HG03558 (cell line): Measurements from ENCODE around the gene HCAR2.
A peak's percentile ranks its signal among the peaks of the same experiment; 100 is the strongest.
"Not testable (repeated sequence)": the region's sequence is repeated elsewhere in the genome, so short reads cannot be mapped to it uniquely, and the experiment has no call there.

ENCODE experiments used
- ATAC-seq: cut with Tn5 transposase; IDR thresholded peaks from one replicate; pipeline ENCODE4 v1.9.1; 2021; ENCODE audit warnings: moderate number of reproducible peaks; ENCODE audit not compliant: unreplicated experiment; ENCODE audit errors: extremely low read depth

The HCAR2 gene

DNA sequence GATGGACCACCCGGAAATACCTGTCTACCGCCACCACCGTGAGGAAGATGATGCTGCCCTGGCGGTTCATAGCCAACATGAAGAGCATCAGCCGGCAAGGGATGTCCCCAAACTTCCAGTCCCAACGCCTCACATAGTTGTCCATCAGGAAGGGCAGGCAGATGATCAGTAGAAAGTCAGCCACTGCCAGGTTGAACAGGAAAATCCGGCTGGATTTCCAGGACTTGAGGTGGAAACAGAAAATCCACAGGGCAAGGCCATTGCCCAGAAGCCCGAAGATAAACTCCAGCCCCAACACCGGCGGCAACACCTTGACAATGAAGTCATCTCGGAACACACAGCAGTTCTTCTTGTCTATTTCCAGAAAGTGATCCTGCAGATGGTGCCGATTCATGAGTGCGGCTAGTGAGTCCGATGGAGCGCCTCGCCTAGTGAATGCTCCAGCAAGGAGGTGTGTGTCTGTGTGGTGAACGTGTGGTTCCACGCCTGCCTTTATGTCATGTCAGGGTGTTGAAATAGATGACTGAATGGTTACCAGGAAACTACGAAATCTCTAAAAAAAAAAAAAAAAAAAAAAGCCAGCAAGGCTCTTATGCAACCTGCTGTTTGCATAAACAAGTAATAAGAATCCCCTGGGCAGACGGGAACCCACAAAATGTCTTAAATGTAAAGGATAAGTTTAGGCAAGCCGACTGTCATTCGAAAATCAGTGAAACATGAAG is at the start of gene HCAR2:
TSS of gene HCAR2 (minus strand) at position 468 of the 722 bp plus-strand sequence. CDS start at position 394, 74 bp downstream.
- ATAC-seq, result not testable (repeated sequence)

GRCh38 chr12:122752464-122753318 is 49.5 kb upstream of the HCAR2 start, which contains the start of gene DENR:
Gene DENR (plus strand): TSS chr12:122752824. CDS start chr12:122753702, 878 bp downstream.
- ATAC-seq, result peak; percentile 85

GRCh38 chr12:122750781-122751515 is 47.8 kb upstream of the HCAR2 start:
- ATAC-seq, result not testable (repeated sequence)

- ATAC-seq, result no peak
Observed at GRCh38 chr12:122749569-122750332, 46.6 kb upstream of the HCAR2 start.

GRCh38 chr12:122747224-122748135 is 44.3 kb upstream of the HCAR2 start:
- ATAC-seq, result no peak

DNA sequence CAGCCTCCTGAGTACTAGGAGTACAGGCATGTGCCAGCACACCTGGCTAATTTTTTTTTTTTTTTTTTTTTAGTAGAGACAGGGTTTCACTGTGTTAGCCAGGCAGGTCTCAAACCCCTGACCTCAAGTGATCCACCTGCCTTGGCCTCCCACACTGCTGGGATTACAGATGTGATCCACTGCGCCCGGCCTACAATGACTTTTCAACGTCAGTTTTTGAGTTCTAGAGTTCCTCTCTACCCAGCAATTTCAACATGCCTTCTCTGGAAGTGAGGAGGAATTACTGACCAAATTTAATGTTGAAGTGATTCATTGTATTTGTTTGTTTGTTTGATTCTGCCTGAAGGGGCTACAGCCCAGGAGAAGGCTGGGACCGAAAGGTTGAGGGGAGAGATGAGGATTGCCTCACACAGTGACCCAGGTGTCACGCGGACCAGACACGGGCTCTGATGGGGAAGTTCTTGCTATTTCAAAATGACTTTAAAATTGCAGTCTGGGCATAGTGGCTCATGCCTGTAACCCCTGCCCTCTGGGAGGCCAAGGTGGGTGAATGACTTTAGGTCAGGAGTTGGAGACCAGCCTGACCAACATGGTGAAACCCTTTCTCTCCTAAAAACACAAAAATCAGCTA is 40.9 kb upstream of the HCAR2 start:
- no peak for ATAC-seq

GRCh38 chr12:122740351-122740750 is 37.2 kb upstream of the HCAR2 start:
- no peak for ATAC-seq

- no peak for ATAC-seq
Observed at GRCh38 chr12:122738571-122738970, 35.4 kb upstream of the HCAR2 start.

DNA sequence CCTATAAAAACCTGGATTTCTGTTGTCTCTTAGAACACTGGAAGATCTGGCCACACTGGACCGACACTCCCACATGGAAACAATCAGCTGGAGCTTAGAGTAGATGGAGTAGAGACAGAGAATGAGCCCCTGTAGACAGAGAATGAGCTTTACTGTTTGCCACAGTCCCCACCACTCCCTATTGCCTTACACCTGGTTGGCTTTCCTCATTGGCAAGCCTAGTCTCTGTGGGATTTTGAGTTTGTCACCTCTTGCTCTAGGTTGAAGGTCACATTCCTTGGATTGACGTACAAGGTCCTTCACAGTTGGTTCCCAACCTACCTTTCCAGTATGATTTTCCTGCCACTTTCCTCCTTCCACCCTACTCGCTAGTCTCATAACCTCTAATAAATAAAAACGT is 29.5 kb upstream of the HCAR2 start:
- ATAC-seq, result no peak

DNA sequence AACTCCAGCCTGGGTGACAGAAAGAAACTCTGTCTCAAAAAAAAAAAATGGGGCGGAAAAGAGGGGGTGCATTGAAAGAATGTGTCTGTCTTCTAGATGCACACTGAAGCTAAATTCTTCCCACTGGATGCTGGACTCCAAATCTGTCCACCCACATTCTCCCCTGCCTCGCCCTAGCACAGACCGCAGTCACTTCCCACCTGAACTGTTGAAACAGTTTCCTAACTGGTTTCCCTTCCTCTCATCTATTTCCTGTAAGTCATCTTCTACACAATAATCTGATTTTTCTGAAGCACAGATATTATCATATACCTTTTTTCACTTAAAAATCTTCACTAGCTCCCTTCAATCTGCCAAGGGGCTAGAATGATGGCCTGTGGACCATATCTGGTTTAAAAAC is 29.0 kb upstream of the HCAR2 start:
- ATAC-seq, result no peak

DNA sequence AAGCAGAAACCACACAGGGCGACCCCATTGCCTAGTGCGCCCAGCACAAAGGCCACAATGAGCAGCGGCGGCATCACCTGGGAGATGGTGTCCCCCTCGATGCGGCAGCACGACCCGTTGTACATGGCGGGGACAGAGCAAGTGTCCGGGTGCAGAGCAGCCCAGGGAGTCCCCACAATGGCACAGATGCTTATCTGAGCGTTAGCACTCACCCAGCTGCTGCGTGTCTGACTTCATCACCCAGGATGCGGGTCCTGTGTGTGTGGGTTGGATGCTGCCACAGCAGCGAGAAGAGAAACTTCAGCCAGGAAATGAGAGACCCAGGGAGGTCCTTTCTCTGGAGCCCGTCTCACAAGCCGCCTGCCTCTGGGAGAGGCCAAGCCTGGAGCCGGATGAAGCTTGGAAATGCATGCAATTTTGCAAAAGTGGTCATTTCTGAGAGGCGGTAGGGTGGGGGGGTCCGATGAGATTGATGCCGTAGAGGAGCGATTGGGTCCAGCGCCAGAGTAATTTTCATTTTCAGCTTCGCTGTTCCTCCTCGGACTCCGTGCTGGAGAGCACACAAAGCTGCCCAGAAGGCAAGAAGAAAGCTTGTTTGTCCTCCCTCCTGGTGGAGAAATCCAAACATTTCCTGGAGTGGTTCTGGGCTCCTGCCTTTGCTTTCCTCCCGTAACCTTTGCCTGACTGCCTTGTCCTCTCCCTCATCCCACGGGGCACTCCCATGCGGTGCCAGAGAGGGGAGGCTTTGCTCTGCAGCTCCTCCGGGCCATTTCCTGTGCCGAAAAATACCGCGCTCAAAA is 27.3 kb upstream of the HCAR2 start, which contains the start of gene HCAR1:
TSS of gene HCAR1 (minus strand) at position 630 of the 800 bp plus-strand sequence. CDS start at position 125, 505 bp downstream.
- no peak for ATAC-seq

GRCh38 chr12:122729583-122730214 is 26.5 kb upstream of the HCAR2 start:
- no peak for ATAC-seq

DNA sequence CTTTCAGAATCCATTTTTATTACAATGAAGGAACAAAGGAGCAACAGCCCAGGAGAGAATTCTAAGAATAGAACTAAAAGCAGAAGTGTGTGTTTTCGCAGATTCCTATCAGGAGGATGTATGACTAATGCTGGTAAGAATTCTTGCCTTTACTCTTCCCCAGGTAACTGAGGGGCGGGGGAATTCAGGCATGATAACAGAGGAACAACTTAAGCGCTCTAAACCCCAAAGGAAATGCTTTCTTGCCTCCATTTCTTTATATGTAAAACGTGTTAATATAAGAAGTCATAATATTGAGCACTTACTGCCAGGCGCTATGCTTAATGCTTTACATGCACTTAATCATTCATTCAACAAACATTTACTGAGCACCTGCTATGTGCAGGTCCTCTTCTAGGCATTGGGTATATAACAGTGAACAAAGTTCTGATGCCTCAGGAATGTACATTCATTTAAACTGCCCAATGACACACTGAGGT is 23.0 kb upstream of the HCAR2 start:
- ATAC-seq, result no peak

- ATAC-seq, result no peak
Observed at GRCh38 chr12:122725452-122726079, 22.4 kb upstream of the HCAR2 start.

GRCh38 chr12:122724641-122725243 is 21.6 kb upstream of the HCAR2 start:
- ATAC-seq, result no peak

- ATAC-seq, result no peak
Observed at GRCh38 chr12:122722387-122722786, 19.2 kb upstream of the HCAR2 start.
